Panc1 (cell line): ENCODE measurements around the gene C1QTNF1.

Experiments used
- CTCF ChIP-seq: fragments of 450-650 bp; IDR thresholded peaks from 2 replicates; pipeline ENCODE4 v1.5.1; 2017; ENCODE audit warnings: mild to moderate bottlenecking
- POLR2AphosphoS5 ChIP-seq: IDR thresholded peaks from 2 replicates; pipeline ENCODE4 v1.6.1; 2012; ENCODE audit warnings: mild to moderate bottlenecking, low read depth, low read length, moderate library complexity

- TF ChIP-seq CTCF (no peak), POLR2AphosphoS5 (no peak)
These were observed 12.6 kb downstream of the C1QTNF1 start for GRCh38 chr17:79036596-79036995.
